GM13977 (cell line): Measurements from ENCODE around the gene YOD1.

Experiments
- DNase-seq: peaks from one replicate; pipeline ENCODE4 v3.0.0; 2012; ENCODE audit warnings: low spot score
- CTCF ChIP-seq: IDR thresholded peaks from 2 replicates; pipeline ENCODE4 v1.5.1; 2012; ENCODE audit warnings: mild to moderate bottlenecking, control low read depth; ENCODE audit not compliant: insufficient read depth; ENCODE audit errors: extremely low read depth, missing control alignments
- in situ Hi-C: fragments of 300-500 bp; cut with MboI; formaldehyde crosslinking; loops from one replicate; pipeline ENCODE4 v1.12.0; 2022; ENCODE audit warnings: low sequenced_read_pairs, low pct_unique_long_range_greater_than_20kb, mixed read lengths, inconsistent platforms; ENCODE audit not compliant: unreplicated experiment

YOD1 gene

GRCh38 chr1:207019161-207019560, 31.8 kb downstream of the YOD1 start:
- TF ChIP-seq CTCF, result no peak
- no peak for DNase-seq
- in situ Hi-C loops, result no loop called here

- DNase-seq, result no peak
- TF ChIP-seq CTCF, result no peak
- in situ Hi-C loops, result no loop called here
These were observed 32.3 kb downstream of the YOD1 start for GRCh38 chr1:207018707-207019106.

GRCh38 chr1:207017615-207018559, 33.1 kb downstream of the YOD1 start:
- no peak for TF ChIP-seq CTCF
- in situ Hi-C loops, result no loop called here
- DNase-seq, result no peak

GRCh38 chr1:207015791-207016190, 35.2 kb downstream of the YOD1 start:
- no peak for TF ChIP-seq CTCF
- in situ Hi-C loops, result no loop called here
- no peak for DNase-seq

- in situ Hi-C loops, result no loop called here
- no peak for TF ChIP-seq CTCF
- no peak for DNase-seq
These were observed 36.3 kb downstream of the YOD1 start for GRCh38 chr1:207014728-207015127.

- TF ChIP-seq CTCF, result no peak
- in situ Hi-C loops, result no loop called here
- DNase-seq, result no peak
These were observed 37.5 kb downstream of the YOD1 start for GRCh38 chr1:207013321-207014085.
